ENCODE data around the gene YEATS2.

The YEATS2 gene

DNA sequence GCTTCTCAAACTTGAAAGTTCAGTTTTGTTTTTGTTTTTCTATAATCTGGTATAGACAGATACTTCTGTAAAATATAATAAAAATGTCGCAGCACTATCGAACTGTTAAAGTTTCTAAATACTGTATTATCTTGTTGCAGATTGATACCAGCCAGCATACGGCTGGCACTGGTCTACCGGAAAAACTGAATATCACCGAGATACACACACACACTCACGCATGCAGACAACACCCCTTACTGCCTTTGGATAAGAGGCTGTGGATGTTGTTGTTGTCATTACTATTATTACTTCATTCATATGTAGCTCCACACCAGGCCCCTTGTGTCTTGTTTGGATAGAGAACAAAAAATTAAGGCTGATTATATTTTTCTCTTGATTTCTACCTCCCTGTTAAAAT is 95.4 kb downstream of the YEATS2 start (continued):
- TF ChIP-seq, protein P1, sequence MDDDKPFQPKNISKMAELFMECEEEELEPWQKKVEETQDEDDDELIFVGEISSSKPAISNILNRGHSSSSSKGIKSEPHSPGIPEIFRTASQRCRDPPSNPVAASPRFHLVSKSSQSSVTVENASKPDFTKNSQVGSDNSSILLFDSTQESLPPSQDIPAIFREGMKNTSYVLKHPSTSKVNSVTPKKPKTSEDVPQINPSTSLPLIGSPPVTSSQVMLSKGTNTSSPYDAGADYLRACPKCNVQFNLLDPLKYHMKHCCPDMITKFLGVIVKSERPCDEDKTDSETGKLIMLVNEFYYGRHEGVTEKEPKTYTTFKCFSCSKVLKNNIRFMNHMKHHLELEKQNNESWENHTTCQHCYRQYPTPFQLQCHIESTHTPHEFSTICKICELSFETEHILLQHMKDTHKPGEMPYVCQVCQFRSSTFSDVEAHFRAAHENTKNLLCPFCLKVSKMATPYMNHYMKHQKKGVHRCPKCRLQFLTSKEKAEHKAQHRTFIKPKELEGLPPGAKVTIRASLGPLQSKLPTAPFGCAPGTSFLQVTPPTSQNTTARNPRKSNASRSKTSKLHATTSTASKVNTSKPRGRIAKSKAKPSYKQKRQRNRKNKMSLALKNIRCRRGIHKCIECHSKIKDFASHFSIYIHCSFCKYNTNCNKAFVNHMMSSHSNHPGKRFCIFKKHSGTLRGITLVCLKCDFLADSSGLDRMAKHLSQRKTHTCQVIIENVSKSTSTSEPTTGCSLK (tag by site-specific recombination; IDR thresholded peaks at IDR 0.05): no peak
- TF ChIP-seq ZNF211 (tag by site-specific recombination; IDR thresholded peaks at IDR 0.05; ENCODE audit: low read depth): no peak
- TF ChIP-seq ZNF174 (tag by site-specific recombination; IDR thresholded peaks at IDR 0.05): no peak
- TF ChIP-seq, protein P2, sequence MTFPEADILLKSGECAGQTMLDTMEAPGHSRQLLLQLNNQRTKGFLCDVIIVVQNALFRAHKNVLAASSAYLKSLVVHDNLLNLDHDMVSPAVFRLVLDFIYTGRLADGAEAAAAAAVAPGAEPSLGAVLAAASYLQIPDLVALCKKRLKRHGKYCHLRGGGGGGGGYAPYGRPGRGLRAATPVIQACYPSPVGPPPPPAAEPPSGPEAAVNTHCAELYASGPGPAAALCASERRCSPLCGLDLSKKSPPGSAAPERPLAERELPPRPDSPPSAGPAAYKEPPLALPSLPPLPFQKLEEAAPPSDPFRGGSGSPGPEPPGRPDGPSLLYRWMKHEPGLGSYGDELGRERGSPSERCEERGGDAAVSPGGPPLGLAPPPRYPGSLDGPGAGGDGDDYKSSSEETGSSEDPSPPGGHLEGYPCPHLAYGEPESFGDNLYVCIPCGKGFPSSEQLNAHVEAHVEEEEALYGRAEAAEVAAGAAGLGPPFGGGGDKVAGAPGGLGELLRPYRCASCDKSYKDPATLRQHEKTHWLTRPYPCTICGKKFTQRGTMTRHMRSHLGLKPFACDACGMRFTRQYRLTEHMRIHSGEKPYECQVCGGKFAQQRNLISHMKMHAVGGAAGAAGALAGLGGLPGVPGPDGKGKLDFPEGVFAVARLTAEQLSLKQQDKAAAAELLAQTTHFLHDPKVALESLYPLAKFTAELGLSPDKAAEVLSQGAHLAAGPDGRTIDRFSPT (tag by site-specific recombination; IDR thresholded peaks at IDR 0.05): no peak
- no peak for TF ChIP-seq ZNF112 (tag by site-specific recombination; IDR thresholded peaks at IDR 0.05)
- TF ChIP-seq ZNF544 (tag by site-specific recombination; IDR thresholded peaks at IDR 0.05): no peak
- no peak for TF ChIP-seq ZSCAN30 (tag by site-specific recombination; IDR thresholded peaks at IDR 0.05)
- TF ChIP-seq RBAK (tag by site-specific recombination; IDR thresholded peaks at IDR 0.05): no peak

DNA sequence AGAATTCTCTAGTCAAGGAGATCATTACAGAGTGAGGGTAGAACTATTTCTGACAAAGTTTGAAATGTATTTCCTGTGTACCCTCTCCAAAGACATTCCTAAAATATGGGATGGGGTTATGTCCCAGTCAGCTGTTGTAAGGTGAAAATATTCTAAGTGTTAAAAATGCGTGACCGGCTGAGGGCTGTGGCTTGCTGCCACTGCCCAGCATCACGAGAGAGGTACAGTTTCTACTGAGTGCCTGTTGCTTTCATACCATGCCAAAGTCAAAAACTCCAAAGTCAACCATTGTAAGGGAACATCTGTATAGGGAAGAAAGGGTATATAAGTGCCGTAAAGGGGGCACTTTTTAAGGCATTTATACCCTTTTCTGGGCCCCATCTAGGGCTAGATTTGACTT is 96.9 kb downstream of the YEATS2 start:
- H3K36me3 ChIP-seq (ENCODE audit: control insufficient read depth in 2 of 2, insufficient read depth in 1 of 2, low read length in 2 of 2): peaks cover 18 to 62% of the 10 kb centered on the region in 2 experiments

DNA sequence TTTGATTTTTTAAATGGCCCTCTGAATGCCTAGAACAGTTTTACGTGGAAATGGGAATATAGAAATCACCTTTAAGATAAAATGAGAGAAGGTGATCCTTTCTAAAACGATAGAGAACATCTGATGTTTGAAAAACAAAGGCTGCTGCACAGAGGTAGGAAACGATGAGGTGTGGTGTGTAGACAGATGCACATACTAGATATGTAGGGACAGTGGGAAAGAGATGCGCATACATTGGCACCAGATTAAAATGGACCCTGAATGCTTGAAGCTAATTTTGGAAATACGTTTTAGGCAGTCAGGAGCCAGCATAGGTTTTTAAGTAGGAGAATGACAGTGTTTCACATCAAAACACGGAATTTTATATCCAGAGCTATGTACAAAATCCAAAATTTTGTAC is 98.8 kb downstream of the YEATS2 start:
- Histone ChIP-seq H3K4me1 (ENCODE audit: control insufficient read depth, insufficient read depth, low read length) (no peaks in the 10 kb centered on the region), H3K36me3 (ENCODE audit: control insufficient read depth in 2 of 2, insufficient read depth in 1 of 2, low read length in 2 of 2) (peaks cover 14 to 62% of the 10 kb centered on the region in 2 experiments), H3K9me3 (ENCODE audit: control insufficient read depth, insufficient read depth, low read depth, low read length) (no peaks in the 10 kb centered on the region), H3K27ac (ENCODE audit: extremely low read depth, low read depth, low read length) (no peak overlapping the region), H3K4me3 (ENCODE audit: low read depth, low read length) (no peak overlapping the region)
- CTCF ChIA-PET: no interaction called here
- POLR2A ChIA-PET: no interaction called here
- TF ChIP-seq, protein P3, sequence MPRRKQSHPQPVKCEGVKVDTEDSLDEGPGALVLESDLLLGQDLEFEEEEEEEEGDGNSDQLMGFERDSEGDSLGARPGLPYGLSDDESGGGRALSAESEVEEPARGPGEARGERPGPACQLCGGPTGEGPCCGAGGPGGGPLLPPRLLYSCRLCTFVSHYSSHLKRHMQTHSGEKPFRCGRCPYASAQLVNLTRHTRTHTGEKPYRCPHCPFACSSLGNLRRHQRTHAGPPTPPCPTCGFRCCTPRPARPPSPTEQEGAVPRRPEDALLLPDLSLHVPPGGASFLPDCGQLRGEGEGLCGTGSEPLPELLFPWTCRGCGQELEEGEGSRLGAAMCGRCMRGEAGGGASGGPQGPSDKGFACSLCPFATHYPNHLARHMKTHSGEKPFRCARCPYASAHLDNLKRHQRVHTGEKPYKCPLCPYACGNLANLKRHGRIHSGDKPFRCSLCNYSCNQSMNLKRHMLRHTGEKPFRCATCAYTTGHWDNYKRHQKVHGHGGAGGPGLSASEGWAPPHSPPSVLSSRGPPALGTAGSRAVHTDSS (tag by site-specific recombination; IDR thresholded peaks at IDR 0.05): no peak
- TF ChIP-seq ZNF292 (tag by site-specific recombination; IDR thresholded peaks at IDR 0.05; ENCODE audit: borderline replicate concordance, low read depth) (no peak), ZNF324 (tag by site-specific recombination; IDR thresholded peaks at IDR 0.05) (no peak), IKZF3 (tag by site-specific recombination; IDR thresholded peaks at IDR 0.05) (no peak), SCRT2 (tag by site-specific recombination; IDR thresholded peaks at IDR 0.05) (no peak), ZNF174 (tag by site-specific recombination; IDR thresholded peaks at IDR 0.05) (no peak), GFI1B (tag by site-specific recombination; IDR thresholded peaks at IDR 0.05) (no peak), ZNF37A (tag by site-specific recombination; IDR thresholded peaks at IDR 0.05) (no peak), ZNF530 (tag by site-specific recombination; IDR thresholded peaks at IDR 0.05; ENCODE audit: low read depth) (no peak), BCL11A (tag by site-specific recombination; IDR thresholded peaks at IDR 0.05; ENCODE audit: low read depth) (no peak), ZNF792 (tag by site-specific recombination; IDR thresholded peaks at IDR 0.05) (no peak), ZNF138 (tag by site-specific recombination; IDR thresholded peaks at IDR 0.05; ENCODE audit: borderline replicate concordance) (no peak), ZNF514 (tag by site-specific recombination; IDR thresholded peaks at IDR 0.05) (no peak), ZNF366 (tag by site-specific recombination; conservative IDR thresholded peaks at IDR 0.05) (no peak), ZNF747 (tag by site-specific recombination; IDR thresholded peaks at IDR 0.05) (no peak), HOXC10 (CRISPR knock-in tag; IDR thresholded peaks at IDR 0.05) (no peak)

More for the DNA sequence above, 96.9 kb downstream of the YEATS2 start:
- Histone ChIP-seq H3K4me3 (ENCODE audit: low read depth, low read length) (no peak overlapping the region), H3K4me1 (ENCODE audit: control insufficient read depth, insufficient read depth, low read length) (no peaks in the 10 kb centered on the region), H3K9me3 (ENCODE audit: control insufficient read depth, insufficient read depth, low read depth, low read length) (no peaks in the 10 kb centered on the region), H3K27ac (ENCODE audit: extremely low read depth, low read depth, low read length) (no peak overlapping the region)
- TF ChIP-seq ZNF169 (tag by site-specific recombination; IDR thresholded peaks at IDR 0.05): no peak
- TF ChIP-seq, protein P4, sequence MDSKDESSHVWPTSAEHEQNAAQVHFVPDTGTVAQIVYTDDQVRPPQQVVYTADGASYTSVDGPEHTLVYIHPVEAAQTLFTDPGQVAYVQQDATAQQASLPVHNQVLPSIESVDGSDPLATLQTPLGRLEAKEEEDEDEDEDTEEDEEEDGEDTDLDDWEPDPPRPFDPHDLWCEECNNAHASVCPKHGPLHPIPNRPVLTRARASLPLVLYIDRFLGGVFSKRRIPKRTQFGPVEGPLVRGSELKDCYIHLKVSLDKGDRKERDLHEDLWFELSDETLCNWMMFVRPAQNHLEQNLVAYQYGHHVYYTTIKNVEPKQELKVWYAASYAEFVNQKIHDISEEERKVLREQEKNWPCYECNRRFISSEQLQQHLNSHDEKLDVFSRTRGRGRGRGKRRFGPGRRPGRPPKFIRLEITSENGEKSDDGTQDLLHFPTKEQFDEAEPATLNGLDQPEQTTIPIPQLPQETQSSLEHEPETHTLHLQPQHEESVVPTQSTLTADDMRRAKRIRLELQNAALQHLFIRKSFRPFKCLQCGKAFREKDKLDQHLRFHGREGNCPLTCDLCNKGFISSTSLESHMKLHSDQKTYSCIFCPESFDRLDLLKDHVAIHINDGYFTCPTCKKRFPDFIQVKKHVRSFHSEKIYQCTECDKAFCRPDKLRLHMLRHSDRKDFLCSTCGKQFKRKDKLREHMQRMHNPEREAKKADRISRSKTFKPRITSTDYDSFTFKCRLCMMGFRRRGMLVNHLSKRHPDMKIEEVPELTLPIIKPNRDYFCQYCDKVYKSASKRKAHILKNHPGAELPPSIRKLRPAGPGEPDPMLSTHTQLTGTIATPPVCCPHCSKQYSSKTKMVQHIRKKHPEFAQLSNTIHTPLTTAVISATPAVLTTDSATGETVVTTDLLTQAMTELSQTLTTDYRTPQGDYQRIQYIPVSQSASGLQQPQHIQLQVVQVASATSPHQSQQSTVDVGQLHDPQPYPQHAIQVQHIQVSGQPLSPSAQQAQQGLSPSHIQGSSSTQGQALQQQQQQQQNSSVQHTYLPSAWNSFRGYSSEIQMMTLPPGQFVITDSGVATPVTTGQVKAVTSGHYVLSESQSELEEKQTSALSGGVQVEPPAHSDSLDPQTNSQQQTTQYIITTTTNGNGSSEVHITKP (tag by site-specific recombination; IDR thresholded peaks at IDR 0.05): no peak
- TF ChIP-seq ZNF48 (tag by site-specific recombination; IDR thresholded peaks at IDR 0.05): no peak
- ChIA-PET POLR2A (no interaction called here), CTCF (no interaction called here)
